ENCODE measurements around the gene PTPN14. TPM values are rescaled to one million over a fixed set of nuclear protein-coding genes. Genes with fewer than 3 reads are reported as not detected.
A peak's percentile ranks its signal among the peaks of the same experiment; 100 is the strongest.

Gene PTPN14
- total RNA-seq, 6 donors from 2014 or later, result 15.4 to 42.9 (median 27.0) TPM

DNA sequence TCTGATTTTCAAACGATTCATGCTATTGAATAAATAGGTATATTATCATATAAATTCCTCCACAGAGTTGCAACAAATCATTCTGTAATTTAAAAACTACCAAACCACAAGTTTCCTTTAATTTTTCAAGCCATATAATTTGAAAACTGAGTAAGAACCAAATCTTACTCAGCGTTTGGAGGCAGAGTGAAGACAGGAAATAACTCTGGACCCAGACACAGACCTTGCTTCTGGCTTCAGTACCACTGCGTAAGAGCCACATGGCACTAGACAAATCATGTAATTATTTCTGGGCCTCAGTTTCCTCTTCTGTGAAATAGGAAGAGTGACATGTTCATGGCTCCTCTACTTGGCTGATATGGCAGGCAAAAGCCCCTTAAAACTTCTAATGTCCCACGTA lies 188.0 kb downstream of the PTPN14 start:
- no peak for ATAC-seq (ENCODE audit: low FRiP score in 2 of 2)
- Histone ChIP-seq H3K36me3 (peaks cover 0 to 55% (median 13%) of the 10 kb centered on the region in 4 donors), H3K27ac (no peak overlapping the region), H3K4me3 (no peak overlapping the region), H3K27me3 (no peaks in the 10 kb centered on the region), H3K4me1 (no peaks in the 10 kb centered on the region), H3K9me3 (no peaks in the 10 kb centered on the region)
- TF ChIP-seq POLR2A (IDR thresholded peaks at IDR 0.05), result no peak
- TF ChIP-seq POLR2AphosphoS5 (IDR thresholded peaks at IDR 0.05), result no peak
- TF ChIP-seq, protein P1, sequence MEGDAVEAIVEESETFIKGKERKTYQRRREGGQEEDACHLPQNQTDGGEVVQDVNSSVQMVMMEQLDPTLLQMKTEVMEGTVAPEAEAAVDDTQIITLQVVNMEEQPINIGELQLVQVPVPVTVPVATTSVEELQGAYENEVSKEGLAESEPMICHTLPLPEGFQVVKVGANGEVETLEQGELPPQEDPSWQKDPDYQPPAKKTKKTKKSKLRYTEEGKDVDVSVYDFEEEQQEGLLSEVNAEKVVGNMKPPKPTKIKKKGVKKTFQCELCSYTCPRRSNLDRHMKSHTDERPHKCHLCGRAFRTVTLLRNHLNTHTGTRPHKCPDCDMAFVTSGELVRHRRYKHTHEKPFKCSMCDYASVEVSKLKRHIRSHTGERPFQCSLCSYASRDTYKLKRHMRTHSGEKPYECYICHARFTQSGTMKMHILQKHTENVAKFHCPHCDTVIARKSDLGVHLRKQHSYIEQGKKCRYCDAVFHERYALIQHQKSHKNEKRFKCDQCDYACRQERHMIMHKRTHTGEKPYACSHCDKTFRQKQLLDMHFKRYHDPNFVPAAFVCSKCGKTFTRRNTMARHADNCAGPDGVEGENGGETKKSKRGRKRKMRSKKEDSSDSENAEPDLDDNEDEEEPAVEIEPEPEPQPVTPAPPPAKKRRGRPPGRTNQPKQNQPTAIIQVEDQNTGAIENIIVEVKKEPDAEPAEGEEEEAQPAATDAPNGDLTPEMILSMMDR (IDR thresholded peaks at IDR 0.05), result no peak
- no peak for TF ChIP-seq EP300 (IDR thresholded peaks at IDR 0.05)
- DNase-seq, result no peak
- WGBS, 2 donors, result 67 to 75% methylated on average over 4 of the region's 4 CpGs

DNA sequence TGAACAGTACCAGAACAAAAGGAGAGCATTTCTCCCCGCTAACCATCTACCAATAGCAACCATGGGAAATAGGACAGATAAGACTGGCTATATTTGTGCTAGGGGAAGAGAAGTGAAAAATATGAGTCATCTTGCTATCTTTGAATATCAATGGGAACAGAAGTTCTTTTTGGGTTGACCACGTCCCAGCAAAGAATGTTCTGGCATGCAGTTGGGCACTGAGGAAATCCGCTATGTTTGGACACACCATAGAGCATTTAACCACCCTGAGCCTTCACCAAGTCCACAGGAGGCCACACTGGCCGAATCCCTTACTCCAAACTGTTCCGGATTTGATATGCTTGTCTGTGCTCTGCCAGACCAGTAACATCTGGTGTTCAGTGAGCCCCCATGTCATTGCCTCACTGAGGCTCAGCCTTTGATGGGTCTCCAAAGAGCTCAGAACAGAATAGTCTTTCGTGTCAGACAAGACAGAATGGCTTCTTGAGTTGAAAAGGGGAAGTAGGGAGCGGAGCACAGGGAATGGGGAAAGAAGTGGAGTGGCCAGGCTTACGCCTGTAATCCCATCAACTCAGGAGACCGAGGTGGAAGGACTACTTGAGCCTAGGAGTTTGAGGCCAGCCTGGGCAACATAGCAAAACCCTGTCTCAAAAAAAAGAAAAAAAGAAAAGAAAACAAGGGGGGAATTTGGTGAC lies 189.1 kb downstream of the PTPN14 start:
- TF ChIP-seq POLR2AphosphoS5 (IDR thresholded peaks at IDR 0.05) (no peak), POLR2A (IDR thresholded peaks at IDR 0.05) (no peak), EP300 (IDR thresholded peaks at IDR 0.05) (no peak)
- TF ChIP-seq, protein P1 (IDR thresholded peaks at IDR 0.05), result no peak
- WGBS, 2 donors, result 68 to 70% methylated on average over 9 of the region's 9 CpGs
- H3K27me3 ChIP-seq, result no peaks in the 10 kb centered on the region
- ATAC-seq (ENCODE audit: low FRiP score in 2 of 2), result peak in 1 of 2 donors; percentile 50
- peaks cover 0 to 58% (median 16%) of the 10 kb centered on the region in 4 donors for H3K36me3 ChIP-seq
- DNase-seq, result peak in 1 of 2 donors; percentile 45
- H3K4me1 ChIP-seq, result no peaks in the 10 kb centered on the region
- peak overlapping the region in 1 of 4 donors; percentile 21 for H3K27ac ChIP-seq
- no peak overlapping the region for H3K4me3 ChIP-seq
- no peaks in the 10 kb centered on the region for H3K9me3 ChIP-seq

DNA sequence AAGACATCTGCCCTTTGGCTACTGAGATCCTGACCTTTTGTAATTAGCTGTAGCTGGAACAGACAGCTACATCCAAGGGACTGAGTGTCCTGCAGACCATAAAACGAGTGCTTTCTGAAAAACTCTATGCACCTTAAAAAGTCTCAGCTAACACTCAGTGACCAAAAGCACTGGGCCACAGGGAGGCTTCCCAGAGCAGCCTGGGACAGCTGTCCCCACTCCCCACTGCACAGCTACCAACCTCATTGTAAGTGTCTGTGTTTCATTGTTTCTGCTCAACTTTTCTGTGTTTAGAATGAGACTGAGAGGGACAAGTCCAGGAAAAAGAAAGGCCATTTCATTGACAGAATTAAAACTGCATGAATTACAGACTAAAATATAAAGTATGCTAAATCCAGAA lies 189.8 kb downstream of the PTPN14 start:
- H3K4me1 ChIP-seq, result no peaks in the 10 kb centered on the region
- no peak for DNase-seq
- H3K4me3 ChIP-seq, result no peak overlapping the region
- ATAC-seq (ENCODE audit: low FRiP score in 2 of 2), result no peak
- WGBS, 2 donors, result 73 to 91% methylated on average over 1 of the region's 1 CpG
- H3K36me3 ChIP-seq, result peaks cover 0 to 65% (median 19%) of the 10 kb centered on the region in 4 donors
- H3K27me3 ChIP-seq, result no peaks in the 10 kb centered on the region
- no peak overlapping the region for H3K27ac ChIP-seq
- no peaks in the 10 kb centered on the region for H3K9me3 ChIP-seq
- TF ChIP-seq EP300 (IDR thresholded peaks at IDR 0.05) (no peak), POLR2AphosphoS5 (IDR thresholded peaks at IDR 0.05) (no peak)
- TF ChIP-seq, protein P1 (IDR thresholded peaks at IDR 0.05), result no peak

DNA sequence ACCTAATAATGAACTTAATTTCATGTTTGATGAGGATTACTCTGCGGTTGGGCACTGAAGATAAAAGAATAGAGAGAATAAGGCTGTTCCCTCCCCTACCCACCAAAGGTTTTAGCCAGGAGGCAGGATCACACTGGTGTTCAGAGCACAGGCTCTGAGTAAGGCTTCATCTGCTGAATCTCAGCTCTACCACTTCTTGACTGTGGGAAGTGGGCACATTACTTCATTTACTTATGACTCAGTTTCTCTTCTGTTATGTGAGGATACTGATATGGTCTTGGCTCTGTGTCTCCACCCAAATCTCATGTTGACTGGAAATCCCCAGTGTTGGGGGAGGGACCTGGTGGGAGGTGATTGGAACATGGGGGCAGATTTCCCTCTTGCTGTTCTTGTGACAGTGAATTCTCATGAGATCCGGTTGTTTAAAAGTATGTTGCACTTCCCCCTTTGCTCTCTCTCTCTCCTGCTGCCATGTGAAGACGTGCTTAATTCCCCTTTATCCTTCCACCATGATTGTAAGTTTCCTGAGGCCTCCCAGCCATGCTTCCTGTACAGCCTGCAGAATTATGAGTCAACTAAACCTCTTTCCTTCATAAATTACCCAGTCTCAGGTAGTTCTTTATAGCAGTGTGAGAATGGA lies 190.8 kb downstream of the PTPN14 start:
- ATAC-seq (ENCODE audit: low FRiP score in 2 of 2), result no peak

More for the DNA sequence above, 190.8 kb downstream of the PTPN14 start:
- no peaks in the 10 kb centered on the region for H3K27me3 ChIP-seq
- no peak overlapping the region for H3K4me3 ChIP-seq
- no peaks in the 10 kb centered on the region for H3K4me1 ChIP-seq
- H3K9me3 ChIP-seq, result no peaks in the 10 kb centered on the region
- DNase-seq, result no peak
- peaks cover 0 to 74% (median 22%) of the 10 kb centered on the region in 4 donors for H3K36me3 ChIP-seq
- 73 to 75% methylated on average over 3 of the region's 3 CpGs for WGBS, 2 donors
- TF ChIP-seq, protein P1 (IDR thresholded peaks at IDR 0.05), result no peak
- TF ChIP-seq POLR2AphosphoS5 (IDR thresholded peaks at IDR 0.05) (no peak), POLR2A (IDR thresholded peaks at IDR 0.05) (no peak), EP300 (IDR thresholded peaks at IDR 0.05) (no peak)
- H3K27ac ChIP-seq, result no peak overlapping the region

Data from upper lobe of left lung (tissue), 6 donors.